HCT116 (cell line): ENCODE results near the gene LRRC74B. TPM values are rescaled to one million over a fixed set of nuclear protein-coding genes. Genes with fewer than 3 reads are reported as not detected.

Source experiments
- ATAC-seq: fragments of 200-7000 bp; cut with Tn5 transposase; 2 replicates; pipeline ENCODE4 v1.9.1; 2020; ENCODE audit warnings: mild to moderate bottlenecking, moderate library complexity
- BruUV-seq: library from RNA; stranded (reverse); fragments of 400-500 nt; replicated peaks from 2 replicates; lab custom pipeline; 2021; lab: Mats Ljungman, UMichigan
- CTCF ChIA-PET: fragments of 300-600 bp; sonication (Branson Sonifier 250); formaldehyde crosslinking; loops from one replicate; lab custom pipeline; 2021; ENCODE audit warnings: antibody characterized with exemption; lab: Charles Lee
- POLR2A ChIA-PET: fragments of 300-600, 350-600 bp; sonication (Branson Sonifier 250); formaldehyde crosslinking; loops from one replicate; lab custom pipeline; 2021; ENCODE audit warnings: antibody characterized with exemption; lab: Charles Lee
- RAD21 ChIA-PET, 2 experiments: fragments of 300-600 bp; sonication (Branson Sonifier 250); formaldehyde crosslinking; loops; one replicate each; lab custom pipeline; 2023; ENCODE audit warnings: low total read pairs in 2 of 2; ENCODE audit not compliant: uncharacterized antibody in 2 of 2, unreplicated experiment in 2 of 2, low non-redundant PET in 1 of 2; lab: Charles Lee
- DNase-seq: peaks from one replicate; pipeline ENCODE4 v3.0.0-alpha.2; 2010; ENCODE audit warnings: low read depth, low spot score
- H2AFZ ChIP-seq: fragments of 200-600 bp; shearing (Covaris generic), sonication (generic); 2 replicates; pipeline ENCODE4 v1.6.1; 2017; ENCODE audit warnings: low read depth, mixed run types, mixed read lengths, antibody characterized with exemption, low read length; ENCODE audit not compliant: poor library complexity, severe bottlenecking
- H3K27ac ChIP-seq: 2 replicates; pipeline ENCODE4 v1.5.1; 2012; ENCODE audit warnings: low read depth, low read length
- H3K27me3 ChIP-seq: fragments of 200-600 bp; sonication (generic); 2 replicates; pipeline ENCODE4 v1.6.1; 2016; ENCODE audit warnings: mixed run types, low read length, mixed read lengths; ENCODE audit not compliant: insufficient read depth
- H3K36me3 ChIP-seq, 2 experiments: fragments of 200-500 bp in 1 of 2; fragments of 200-600 bp in 1 of 2; sonication (Bioruptor generic) in 1 of 2; sonication (generic) in 1 of 2; 2 replicates each; pipeline versions ENCODE4 v1.5.1 to v1.6.1; 2014 to 2016; ENCODE audit warnings: low read length in 2 of 2, inconsistent platforms in 1 of 2, mixed read lengths in 1 of 2, mixed run types in 1 of 2; ENCODE audit not compliant: insufficient read depth in 2 of 2, control insufficient read depth in 1 of 2
- H3K4me1 ChIP-seq, 2 experiments: fragments of 200-600 bp in 1 of 2; sonication (generic) in 1 of 2; 2 replicates each; pipeline versions ENCODE4 v1.5.1 to v1.6.1; 2012 to 2017; ENCODE audit warnings: low read length in 2 of 2, inconsistent platforms in 1 of 2, mild to moderate bottlenecking in 1 of 2, mixed read lengths in 1 of 2, mixed run types in 1 of 2, moderate library complexity in 1 of 2; ENCODE audit not compliant: insufficient read depth in 2 of 2, control insufficient read depth in 1 of 2
- H3K4me2 ChIP-seq: fragments of 200-600 bp; sonication (generic); 2 replicates; pipeline ENCODE4 v1.6.1; 2017; ENCODE audit warnings: mixed run types, low read length, mixed read lengths
- H3K4me3 ChIP-seq, 2 experiments: fragments of 200-600 bp in 1 of 2; sonication (generic) in 1 of 2; replicated peaks in 1 of 2; 2 replicates each; pipeline ENCODE4 v1.5.1; 2011 to 2016; ENCODE audit warnings: low read length in 2 of 2, control low read depth in 1 of 2, low read depth in 1 of 2, mild to moderate bottlenecking in 1 of 2, mixed read lengths in 1 of 2, mixed run types in 1 of 2
- H3K79me2 ChIP-seq: fragments of 200-600 bp; sonication (generic); 2 replicates; pipeline ENCODE4 v1.6.1; 2017; ENCODE audit warnings: mild to moderate bottlenecking, mixed run types, low read length, moderate library complexity, mixed read lengths; ENCODE audit not compliant: insufficient read depth
- H3K9ac ChIP-seq: fragments of 200-600 bp; sonication (generic); 2 replicates; pipeline ENCODE4 v1.6.1; 2016; ENCODE audit warnings: low read length, mixed read lengths
- H3K9me2 ChIP-seq: fragments of 200-600 bp; sonication (generic), shearing (Covaris generic); 2 replicates; pipeline ENCODE4 v1.6.1; 2017; ENCODE audit warnings: mixed run types, mild to moderate bottlenecking, moderate library complexity; ENCODE audit not compliant: insufficient read depth
- H3K9me3 ChIP-seq, 2 experiments: fragments of 200-500 bp in 1 of 2; fragments of 200-600 bp in 1 of 2; sonication (Bioruptor generic) in 1 of 2; sonication (generic) in 1 of 2; 2 replicates each; pipeline ENCODE4 v1.6.1; 2014 to 2017; ENCODE audit warnings: low read length in 2 of 2, mixed read lengths in 2 of 2, inconsistent platforms in 1 of 2, low read depth in 1 of 2, mild to moderate bottlenecking in 1 of 2, mixed run types in 1 of 2, moderate library complexity in 1 of 2; ENCODE audit not compliant: control insufficient read depth in 1 of 2, insufficient read depth in 1 of 2
- H4K20me1 ChIP-seq: fragments of 200-600 bp; sonication (generic), shearing (Covaris generic); 2 replicates; pipeline ENCODE4 v1.6.1; 2017; ENCODE audit warnings: mixed run types, mild to moderate bottlenecking, moderate library complexity; ENCODE audit not compliant: insufficient read depth
- CEBPB ChIP-seq: IDR thresholded peaks from 2 replicates; pipeline ENCODE4 v1.6.1; 2012; ENCODE audit warnings: low read depth
- EGR1 ChIP-seq: IDR thresholded peaks from 2 replicates; pipeline ENCODE4 v1.6.1; 2012; ENCODE audit warnings: low read depth
- EZH2phosphoT487 ChIP-seq: fragments of 200-600 bp; IDR thresholded peaks from 2 replicates; pipeline ENCODE4 v1.6.1; 2018; ENCODE audit warnings: antibody characterized with exemption, borderline replicate concordance
- FOSL1 ChIP-seq: IDR thresholded peaks from 2 replicates; pipeline ENCODE4 v1.6.1; 2012; ENCODE audit warnings: low read depth
- POLR2A ChIP-seq: IDR thresholded peaks from 2 replicates; pipeline ENCODE4 v1.7.0; 2011; ENCODE audit warnings: borderline replicate concordance; ENCODE audit not compliant: insufficient read depth, insufficient read length; ENCODE audit errors: extremely low read depth
- POLR2AphosphoS5 ChIP-seq: IDR thresholded peaks from 2 replicates; pipeline ENCODE4 v1.6.1; 2011; ENCODE audit warnings: mild to moderate bottlenecking, low read depth, low read length, moderate library complexity
- SIN3A ChIP-seq: IDR thresholded peaks from 2 replicates; pipeline ENCODE4 v1.6.1; 2012; ENCODE audit warnings: low read depth
- YY1 ChIP-seq: IDR thresholded peaks from 2 replicates; pipeline ENCODE4 v1.6.1; 2011; ENCODE audit warnings: low read length, low read depth, moderate library complexity, mild to moderate bottlenecking; ENCODE audit not compliant: insufficient replicate concordance; ENCODE audit errors: extremely low read depth
- ZFX ChIP-seq: fragments of 450-650 bp; IDR thresholded peaks from 2 replicates; pipeline ENCODE4 v1.6.1; 2017
- ZNF274 ChIP-seq: fragments of 200-500 bp; sonication (Bioruptor generic); IDR thresholded peaks from 2 replicates; pipeline ENCODE4 v1.6.1; 2014; ENCODE audit warnings: mild to moderate bottlenecking, low read depth, low read length, inconsistent platforms
- intact Hi-C: fragments of 100-400 bp; cut with micrococcal nuclease; formaldehyde crosslinking; loops from 2 replicates; pipeline ENCODE4 v1.10.0; 2022
- total RNA-seq: library from RNA; stranded (reverse); gene quantifications from one replicate; pipeline ENCODE4 v1.2.1, GENCODE V29; 2021; ENCODE audit not compliant: unreplicated experiment
- TF ChIP-seq, protein P1 (sequence below): IDR thresholded peaks from 2 replicates; pipeline ENCODE4 v1.6.1; 2012
- TF ChIP-seq, protein P2 (sequence below): IDR thresholded peaks from 2 replicates; pipeline ENCODE4 v1.6.1; 2012

Gene LRRC74B
- total RNA-seq, 1 experiment from 2014 or later, result not detected

DNA sequence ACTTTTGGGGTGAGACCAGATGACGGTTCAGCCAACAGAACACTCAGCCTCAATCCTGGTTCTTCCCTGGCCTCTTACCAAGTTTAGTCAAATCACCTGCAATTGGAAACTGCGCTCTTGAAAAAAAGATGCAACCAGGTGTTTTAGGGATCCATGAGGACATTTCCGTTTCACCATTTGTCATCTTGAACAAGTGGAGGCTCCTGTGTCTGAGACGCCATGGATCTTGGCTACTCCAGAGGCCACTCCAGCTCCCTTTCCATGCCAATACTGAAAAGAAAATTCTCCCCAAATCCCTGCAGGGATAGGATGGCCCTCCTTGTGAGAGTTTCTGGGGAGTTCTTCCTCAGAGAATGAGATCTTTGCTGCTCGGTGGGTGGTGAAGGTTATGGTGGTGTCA lies 27.7 kb downstream of the LRRC74B start:
- ATAC-seq (no peak), DNase-seq (no peak)
- intact Hi-C loops, result no loop called here
- H3K4me2 ChIP-seq, result no peak overlapping the region; the same call in 1 of the 2 replicates
- BruUV-seq, result no TSS peak
- H3K27ac ChIP-seq, result no peak overlapping the region
- no peaks in the 10 kb centered on the region for H3K9me2 ChIP-seq
- H3K79me2 ChIP-seq, result no peaks in the 10 kb centered on the region
- no peaks in the 10 kb centered on the region for H3K27me3 ChIP-seq
- 0 out of 4 replicates have a peak, but pooled peaks cover 0 to 4% of the 10 kb centered on the region in 2 experiments for H3K9me3 ChIP-seq
- CTCF ChIA-PET, result interaction anchor here (1.1 kb wide), 1 partner anchor 29 kb away, joined by 5 read pairs; no protein-coding TSS in a partner anchor
- H3K4me3 ChIP-seq, result no peak overlapping the region
- no peak overlapping the region for H3K9ac ChIP-seq
- H2AFZ ChIP-seq, result no peak overlapping the region
- POLR2A ChIA-PET, result no interaction called here
- RAD21 ChIA-PET, result no interaction called here
- no peaks in the 10 kb centered on the region for H3K36me3 ChIP-seq
- H3K4me1 ChIP-seq, result peaks cover 0 to 13% of the 10 kb centered on the region in 2 experiments; a peak in 2 of 4 replicates
- no peaks in the 10 kb centered on the region for H4K20me1 ChIP-seq
- TF ChIP-seq EGR1 (no peak), EZH2phosphoT487 (no peak), ZNF274 (no peak), SIN3A (no peak), YY1 (no peak), POLR2A (no peak), FOSL1 (no peak), POLR2AphosphoS5 (no peak), CEBPB (no peak), ZFX (no peak)
- TF ChIP-seq, protein P1, sequence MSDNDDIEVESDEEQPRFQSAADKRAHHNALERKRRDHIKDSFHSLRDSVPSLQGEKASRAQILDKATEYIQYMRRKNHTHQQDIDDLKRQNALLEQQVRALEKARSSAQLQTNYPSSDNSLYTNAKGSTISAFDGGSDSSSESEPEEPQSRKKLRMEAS, result no peak
- TF ChIP-seq, protein P2, sequence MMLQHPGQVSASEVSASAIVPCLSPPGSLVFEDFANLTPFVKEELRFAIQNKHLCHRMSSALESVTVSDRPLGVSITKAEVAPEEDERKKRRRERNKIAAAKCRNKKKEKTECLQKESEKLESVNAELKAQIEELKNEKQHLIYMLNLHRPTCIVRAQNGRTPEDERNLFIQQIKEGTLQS, result no peak
